ENCODE data around the gene TBC1D24. TPM values are rescaled to one million over a fixed set of nuclear protein-coding genes. Genes with fewer than 3 reads are reported as not detected.

Gene TBC1D24
- total and polyA plus RNA-seq, 11 donors = 4.0 to 19.2 (median 11.6) TPM

GRCh38 chr16:2472488-2472864, 2.5 kb upstream of the TBC1D24 start:
- Histone ChIP-seq H3K9me3 (no peaks in the 10 kb centered on the region), H3K4me3 (no peak overlapping the region), H3K36me3 (no peaks in the 10 kb centered on the region), H3K27me3 (peaks cover 11 to 59% (median 33%) of the 10 kb centered on the region in 9 donors), H3K27ac (no peak overlapping the region), H3K4me1 (peaks cover 12 to 68% (median 41%) of the 10 kb centered on the region in 12 donors)
- ATAC-seq (no peak), DNase-seq (peak in 1 of 5 donors; percentile 69)
- intact Hi-C loops (cut with DNase I) = no loop called here
- WGBS, 4 donors = 95 to 100% (median 96%) methylated on average over 5 to 27 of the region's 27 CpGs
- TF ChIP-seq POLR2A (IDR thresholded peaks at IDR 0.05) (no peak), CTCF (IDR thresholded peaks at IDR 0.05) (no peak)

GRCh38 chr16:2472885-2473445, 2.0 kb upstream of the TBC1D24 start:
- Histone ChIP-seq H3K36me3 (no peaks in the 10 kb centered on the region), H3K27me3 (peaks cover 11 to 54% (median 29%) of the 10 kb centered on the region in 9 donors), H3K27ac (no peak overlapping the region), H3K9me3 (no peaks in the 10 kb centered on the region), H3K4me1 (peaks cover 10 to 63% (median 40%) of the 10 kb centered on the region in 12 donors), H3K4me3 (peak overlapping the region in 1 of 12 donors; percentile 82)
- DNase-seq (peak in 1 of 5 donors; percentile 51), ATAC-seq (no peak)
- intact Hi-C loops (cut with DNase I) = no loop called here
- 86 to 93% (median 90%) methylated on average over 14 of the region's 14 CpGs for WGBS, 4 donors
- no peak for TF ChIP-seq CTCF (IDR thresholded peaks at IDR 0.05)
- TF ChIP-seq POLR2A (IDR thresholded peaks at IDR 0.05) = no peak

- Histone ChIP-seq H3K27me3 (peaks cover 11 to 49% (median 28%) of the 10 kb centered on the region in 9 donors), H3K9me3 (no peaks in the 10 kb centered on the region), H3K27ac (no peak overlapping the region), H3K4me1 (peaks cover 9 to 58% (median 36%) of the 10 kb centered on the region in 12 donors), H3K4me3 (peak overlapping the region in 8 of 12 donors; percentile 13 to 87 (median 72)), H3K36me3 (no peaks in the 10 kb centered on the region)
- 6 to 20% (median 12%) methylated on average over 16 to 49 of the region's 49 CpGs for WGBS, 4 donors
- DNase-seq (peak in 1 of 5 donors; percentile 60), ATAC-seq (no peak)
- TF ChIP-seq POLR2A (IDR thresholded peaks at IDR 0.05) (no peak), CTCF (IDR thresholded peaks at IDR 0.05) (no peak)
- intact Hi-C loops (cut with DNase I) = no loop called here
Measured at GRCh38 chr16:2473446-2473926, 1.4 kb upstream of the TBC1D24 start.

GRCh38 chr16:2473999-2474876, 689 bp upstream of the TBC1D24 start:
- Histone ChIP-seq H3K27ac (peak overlapping the region; percentile 13 to 95 (median 88)), H3K4me1 (peaks cover 9 to 51% (median 29%) of the 10 kb centered on the region in 12 donors), H3K9me3 (no peaks in the 10 kb centered on the region), H3K27me3 (peaks cover 11 to 43% (median 28%) of the 10 kb centered on the region in 9 donors), H3K4me3 (peak overlapping the region; percentile 62 to 87 (median 76)), H3K36me3 (no peaks in the 10 kb centered on the region)
- TF ChIP-seq POLR2A (IDR thresholded peaks at IDR 0.05) (no peak), CTCF (IDR thresholded peaks at IDR 0.05) (peak; percentile 6 to 59 (median 46))
- DNase-seq (peak; percentile 45 to 81 (median 56)), ATAC-seq (peak in 3 of 4 donors; percentile 57 to 74 (median 60))
- 0 to 1% (median 0%) methylated on average over 40 to 100 of the region's 100 CpGs for WGBS, 4 donors
- intact Hi-C loops (cut with DNase I) = loop anchor here in 2 of 10 donors (2.0 kb wide), 3 partner anchors 23 to 45 kb away; partner anchors contain the start of gene CCNF (in 1 of the 2)

Measured in heart left ventricle (tissue), 16 donors.